Body of pancreas (tissue), 4 donors: Measurements from ENCODE around the gene CX3CR1. TPM values are rescaled to one million over a fixed set of nuclear protein-coding genes. Genes with fewer than 3 reads are reported as not detected.
A peak's percentile ranks its signal among the peaks of the same experiment; 100 is the strongest.

ENCODE experiments used
- ATAC-seq: fragments of 150-250 bp; one replicate; pipeline ENCODE4 v1.9.1; 2016
- DNase-seq, 4 donors: peaks; one replicate each; pipeline ENCODE4 v3.0.0-alpha.2; 2019
- H3K27ac ChIP-seq, 4 donors: fragments of 200-600 bp; sonication (generic); 1 replicate in 3 of 4; 2 replicates in 1 of 4; pipeline versions ENCODE4 v1.5.1 to v1.6.1; 2016 to 2019; ENCODE audit warnings: mild to moderate bottlenecking in 1 of 4, mixed read lengths in 1 of 4, moderate library complexity in 1 of 4
- H3K27me3 ChIP-seq, 2 donors: fragments of 200-600 bp; sonication (generic); one replicate each; pipeline ENCODE4 v1.6.0; 2016; ENCODE audit warnings: mild to moderate bottlenecking in 1 of 2
- H3K36me3 ChIP-seq, 2 donors: fragments of 200-600 bp; sonication (generic); replicated peaks in 1 of 2; 2 replicates each; pipeline ENCODE4 v1.5.1; 2016; ENCODE audit warnings: low read depth in 2 of 2; ENCODE audit not compliant: insufficient read depth in 1 of 2
- H3K4me1 ChIP-seq: fragments of 200-600 bp; sonication (generic); one replicate; pipeline ENCODE4 v1.6.0; 2016
- H3K4me3 ChIP-seq, 2 donors: fragments of 200-600 bp; sonication (generic); 1 replicate in 1 of 2; 2 replicates in 1 of 2; pipeline ENCODE4 v1.5.1; 2016 to 2019
- H3K9me3 ChIP-seq, 3 donors: fragments of 200-600 bp; sonication (generic); 1 replicate in 2 of 3; 2 replicates in 1 of 3; pipeline ENCODE4 v1.5.1; 2016
- CTCF ChIP-seq, 7 experiments: fragments of 450-650 bp in 4 of 7; fragments of 200-600 bp in 3 of 7; sonication (generic) in 3 of 7; IDR thresholded peaks; one replicate each; pipeline ENCODE4 v1.5.1; 2016 to 2019; ENCODE audit warnings: antibody characterized with exemption in 7 of 7
- POLR2A ChIP-seq, 3 donors: fragments of 450-650 bp; IDR thresholded peaks; one replicate each; pipeline ENCODE4 v1.6.1; 2016; ENCODE audit warnings: antibody characterized with exemption in 3 of 3, mild to moderate bottlenecking in 2 of 3
- WGBS, 2 donors: methylation state at CpG; one replicate each; pipeline ENCODE4 v1.1.5; 2017; 5-methylcytosine and 5-hydroxymethylcytosine counted together
- intact Hi-C: fragments of 100-400 bp; cut with DNase I; formaldehyde crosslinking; loops from one replicate; pipeline ENCODE4 v1.15.1; 2023
- total RNA-seq, 2 donors: library from RNA; depleted of rRNA; stranded (reverse); fragments of >200 nt; gene quantifications; one replicate each; pipeline ENCODE4 v1.1.0, GENCODE V29; 2016

Gene CX3CR1
- total RNA-seq, 2 donors from 2014 or later, result 1.3 TPM; not detected in 1

DNA sequence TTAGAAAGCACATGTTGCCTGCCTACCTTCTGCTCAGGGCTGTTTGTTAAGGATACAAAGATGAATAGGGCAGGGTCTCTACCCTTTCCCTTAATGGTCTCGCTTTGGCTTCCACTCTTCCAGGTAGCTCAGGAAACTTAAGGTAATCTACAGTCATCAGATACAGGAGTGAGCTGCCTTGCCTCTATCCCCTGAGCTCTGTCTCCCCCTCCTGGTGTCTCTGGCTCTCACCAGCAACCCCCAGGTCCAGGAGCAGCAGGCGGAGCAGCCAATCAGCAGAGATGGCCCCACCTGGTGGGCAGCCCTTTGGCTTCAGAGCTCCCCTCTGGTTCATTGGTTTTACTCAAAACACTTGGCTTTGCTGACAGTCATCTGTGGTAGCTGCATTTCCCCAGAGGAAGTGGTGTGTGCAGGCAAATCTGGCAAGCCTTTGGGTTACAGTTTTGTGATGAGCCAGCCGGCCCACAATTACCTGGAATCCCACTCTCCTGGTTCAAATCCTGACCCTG, 8.5 kb upstream of the CX3CR1 start:
- intact Hi-C loops, result no loop called here
- Histone ChIP-seq H3K27me3 (no peaks in the 10 kb centered on the region), H3K4me1 (peaks cover 26% of the 10 kb centered on the region), H3K36me3 (no peaks in the 10 kb centered on the region), H3K9me3 (no peaks in the 10 kb centered on the region), H3K4me3 (no peak overlapping the region), H3K27ac (no peak overlapping the region)
- peak; percentile 81 to 87 (median 84) for DNase-seq
- peak; percentile 91 for ATAC-seq
- TF ChIP-seq CTCF (IDR thresholded peaks at IDR 0.05), result peak; percentile 79 to 97 (median 92)
- TF ChIP-seq POLR2A (IDR thresholded peaks at IDR 0.05), result no peak
- WGBS, 2 donors, result 31 to 35% methylated on average over 3 of the region's 3 CpGs

DNA sequence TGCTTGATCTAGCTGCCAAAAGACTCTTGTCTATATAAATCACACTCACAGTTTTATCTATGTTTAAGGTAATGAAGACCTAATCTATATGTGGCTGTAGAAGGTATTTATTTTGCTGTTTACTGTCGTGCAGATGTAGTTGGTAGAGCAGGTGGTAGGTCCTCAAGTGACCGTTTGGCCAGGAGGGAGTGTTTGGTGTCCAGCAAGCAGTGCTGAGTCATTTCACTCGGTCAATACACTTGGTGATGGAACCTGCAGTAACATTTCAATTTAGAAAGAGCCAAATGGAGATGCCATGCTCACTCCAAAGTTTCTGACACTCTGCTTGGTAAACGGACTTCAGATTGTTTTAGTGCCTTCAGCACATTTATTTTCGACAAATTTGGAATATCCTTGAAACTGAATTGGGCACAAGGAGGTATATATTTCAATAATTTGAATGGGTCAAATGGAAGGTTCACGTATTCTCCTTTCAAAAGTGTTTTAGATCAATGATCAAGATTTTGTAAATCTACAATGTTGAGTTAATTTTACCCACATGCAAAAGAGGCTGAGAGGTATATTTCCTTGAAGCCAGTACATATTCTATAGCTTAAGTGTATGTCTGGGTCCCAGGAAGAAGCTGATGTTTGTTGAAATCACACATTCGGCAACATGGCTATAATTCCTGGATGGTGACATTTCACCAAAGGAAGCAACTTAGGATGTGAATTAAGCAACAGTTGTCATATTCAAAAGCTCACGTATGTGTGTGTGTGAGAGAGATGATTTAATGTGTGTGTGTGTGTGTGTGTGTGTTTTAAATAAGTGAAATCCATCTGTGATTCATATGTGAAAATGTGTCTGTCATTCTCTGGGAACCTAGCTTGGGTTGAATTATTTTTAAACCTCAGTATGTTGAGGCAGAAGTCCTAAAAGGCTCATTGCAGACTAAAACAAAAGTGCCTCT, 7.7 kb upstream of the CX3CR1 start:
- TF ChIP-seq POLR2A (IDR thresholded peaks at IDR 0.05) (no peak), CTCF (IDR thresholded peaks at IDR 0.05) (no peak)
- intact Hi-C loops, result no loop called here
- H3K4me1 ChIP-seq, result peaks cover 26% of the 10 kb centered on the region
- no peak overlapping the region for H3K4me3 ChIP-seq
- WGBS, 2 donors, result 54 to 57% methylated on average over 8 of the region's 8 CpGs
- no peaks in the 10 kb centered on the region for H3K27me3 ChIP-seq
- no peak overlapping the region for H3K27ac ChIP-seq
- no peaks in the 10 kb centered on the region for H3K36me3 ChIP-seq
- no peaks in the 10 kb centered on the region for H3K9me3 ChIP-seq
- DNase-seq (peak in 2 of 4 donors; percentile 29 to 35), ATAC-seq (no peak)

DNA sequence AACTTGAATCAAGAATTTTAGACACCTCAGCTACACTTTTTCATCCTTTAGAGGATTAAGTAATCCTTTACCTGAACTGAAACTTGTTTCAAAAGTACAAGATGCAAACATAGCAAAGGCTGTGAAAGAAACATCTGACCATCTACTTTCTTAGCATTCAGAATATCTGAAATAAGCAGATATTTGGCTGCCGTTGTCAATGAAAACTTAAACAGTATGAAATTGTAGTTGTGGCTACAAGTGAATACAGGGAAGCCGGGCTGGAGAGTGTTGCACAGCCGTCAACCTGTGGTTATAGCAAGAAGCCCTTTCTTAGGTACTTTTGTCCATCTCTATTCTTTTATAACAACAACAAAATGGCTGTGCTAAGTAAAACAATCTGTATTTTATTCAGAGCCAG, 6.9 kb upstream of the CX3CR1 start:
- DNase-seq, result no peak
- no peak for ATAC-seq
- Histone ChIP-seq H3K27me3 (no peaks in the 10 kb centered on the region), H3K27ac (no peak overlapping the region), H3K9me3 (no peaks in the 10 kb centered on the region), H3K36me3 (no peaks in the 10 kb centered on the region), H3K4me3 (no peak overlapping the region), H3K4me1 (peaks cover 22% of the 10 kb centered on the region)
- 70 to 75% methylated on average over 3 of the region's 3 CpGs for WGBS, 2 donors
- TF ChIP-seq CTCF (IDR thresholded peaks at IDR 0.05) (no peak), POLR2A (IDR thresholded peaks at IDR 0.05) (no peak)
- intact Hi-C loops, result no loop called here

DNA sequence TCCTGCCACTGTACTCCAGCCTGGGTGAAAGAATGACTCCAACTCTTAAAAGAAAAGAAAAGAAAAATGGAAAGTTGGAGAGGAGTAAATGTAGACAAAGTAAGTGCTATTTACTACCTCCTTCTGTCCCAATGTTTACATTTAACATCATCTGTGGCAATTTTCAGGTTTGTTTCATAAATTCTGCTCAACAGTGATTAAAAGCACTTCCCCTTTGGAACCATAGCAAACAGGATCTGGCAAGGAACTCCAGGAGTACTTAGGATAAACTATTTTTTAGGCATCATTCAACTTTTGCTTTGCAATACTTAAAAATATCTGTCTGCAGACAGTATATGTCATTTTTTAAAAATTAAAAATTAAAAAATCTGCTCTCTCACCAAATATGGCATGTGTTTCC, 5.5 kb upstream of the CX3CR1 start:
- H3K27me3 ChIP-seq, result no peaks in the 10 kb centered on the region
- ATAC-seq, result no peak

More for the DNA sequence above, 5.5 kb upstream of the CX3CR1 start:
- no peak overlapping the region for H3K4me3 ChIP-seq
- intact Hi-C loops, result no loop called here
- H3K27ac ChIP-seq, result no peak overlapping the region
- no peaks in the 10 kb centered on the region for H3K36me3 ChIP-seq
- TF ChIP-seq CTCF (IDR thresholded peaks at IDR 0.05) (no peak), POLR2A (IDR thresholded peaks at IDR 0.05) (no peak)
- no peak for DNase-seq
- H3K9me3 ChIP-seq, result no peaks in the 10 kb centered on the region
- peaks cover 8% of the 10 kb centered on the region for H3K4me1 ChIP-seq
